GM12891 (cell line): ENCODE results near the gene BABAM2.

Experiments used
- POLR2AphosphoS5 ChIP-seq: IDR thresholded peaks from 2 replicates; pipeline ENCODE4 v1.6.1; 2011; ENCODE audit warnings: low read depth, low read length, control low read depth
- TAF1 ChIP-seq: IDR thresholded peaks from 2 replicates; pipeline ENCODE4 v1.6.1; 2011; ENCODE audit warnings: low read depth, low read length, control low read depth

DNA sequence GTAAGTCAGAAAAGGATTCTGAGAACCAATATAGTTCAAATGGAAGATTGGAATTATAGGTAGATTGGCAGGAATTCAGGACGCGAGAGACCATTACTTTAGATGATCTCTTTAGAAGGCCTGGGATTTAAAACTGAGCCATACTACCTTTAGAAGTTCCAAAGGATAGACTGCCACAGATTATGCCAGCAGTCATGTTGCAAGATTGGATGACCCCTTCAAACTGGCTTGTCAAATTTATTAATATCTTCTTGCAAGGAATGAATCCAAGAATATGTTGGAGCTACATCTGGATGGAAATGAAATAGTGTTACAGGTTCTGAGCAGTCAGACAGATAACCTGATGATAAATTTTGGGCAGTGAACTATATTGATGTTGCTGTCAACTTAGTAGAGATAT is 22.0 kb downstream of the BABAM2 start:
- TF ChIP-seq POLR2AphosphoS5 (no peak), TAF1 (no peak)
